Muscle of back (tissue), 11 donors: ENCODE data around the gene ZNF436. TPM values are rescaled to one million over a fixed set of nuclear protein-coding genes. Genes with fewer than 3 reads are reported as not detected.
"Not testable (repeated sequence)": the region's sequence is repeated elsewhere in the genome, so short reads cannot be mapped to it uniquely, and the experiment has no call there.

ENCODE experiments used
- DNase-seq, 3 donors: peaks; one replicate each; pipeline versions ENCODE4 v3.0.0 to v3.0.0-alpha.2; 2013
- polyA plus RNA-seq, 10 donors: library from polyadenylated mRNA; unstranded; fragments of 120-200 nt; gene quantifications; one replicate each; pipeline ENCODE4 v1.2.1, GENCODE V29; 2013; ENCODE audit not compliant: insufficient read length in 10 of 10

ZNF436 gene
- polyA plus RNA-seq, 10 donors: 34.2 to 63.3 (median 42.6) TPM

DNA sequence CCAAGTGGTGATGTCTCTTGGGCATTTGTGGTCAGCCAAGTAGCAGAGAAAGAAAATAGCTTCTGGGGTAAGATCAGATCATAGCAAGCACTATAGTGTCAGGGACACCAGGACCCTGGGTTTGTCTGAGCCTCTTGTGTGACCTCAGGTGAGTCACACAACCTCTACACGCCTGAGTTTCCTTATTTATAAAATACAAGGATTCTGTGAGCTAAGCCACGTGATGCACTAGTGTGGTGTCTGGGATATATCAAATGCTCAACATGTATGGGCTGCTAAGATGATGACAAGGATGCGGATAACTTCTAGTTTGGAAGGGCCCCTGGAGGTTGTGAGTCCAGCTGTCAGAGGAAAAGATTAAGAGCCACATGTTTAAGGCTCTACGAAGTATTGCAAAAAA lies 24.5 kb upstream of the ZNF436 start:
- DNase-seq: peak in 1 of 3 donors; percentile 74

GRCh38 chr1:23393706-23394105 lies 24.1 kb upstream of the ZNF436 start:
- DNase-seq: no peak

GRCh38 chr1:23392125-23392855 lies 22.7 kb upstream of the ZNF436 start:
- DNase-seq: no peak

GRCh38 chr1:23389837-23390321 lies 20.2 kb upstream of the ZNF436 start:
- no peak for DNase-seq

DNA sequence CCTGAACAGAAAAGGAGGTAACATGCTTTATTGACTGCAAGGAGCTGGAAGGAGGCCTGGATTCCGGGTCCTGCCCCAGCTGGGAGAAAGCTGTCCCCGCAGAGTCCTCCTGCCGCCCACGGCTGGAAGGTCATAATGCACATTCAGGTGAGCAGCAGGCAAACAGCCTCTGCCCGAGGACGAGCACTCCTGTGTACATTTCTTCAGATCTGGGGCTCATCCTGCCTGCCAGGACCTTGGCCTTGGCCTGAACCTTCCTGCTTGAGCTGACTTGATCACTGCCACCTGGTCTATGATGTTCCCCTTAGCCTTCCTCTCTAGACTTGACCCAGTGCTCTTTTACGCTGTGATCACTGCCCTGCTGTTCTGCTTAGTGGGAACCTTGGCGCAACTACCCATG lies 17.9 kb upstream of the ZNF436 start:
- DNase-seq: no peak

DNA sequence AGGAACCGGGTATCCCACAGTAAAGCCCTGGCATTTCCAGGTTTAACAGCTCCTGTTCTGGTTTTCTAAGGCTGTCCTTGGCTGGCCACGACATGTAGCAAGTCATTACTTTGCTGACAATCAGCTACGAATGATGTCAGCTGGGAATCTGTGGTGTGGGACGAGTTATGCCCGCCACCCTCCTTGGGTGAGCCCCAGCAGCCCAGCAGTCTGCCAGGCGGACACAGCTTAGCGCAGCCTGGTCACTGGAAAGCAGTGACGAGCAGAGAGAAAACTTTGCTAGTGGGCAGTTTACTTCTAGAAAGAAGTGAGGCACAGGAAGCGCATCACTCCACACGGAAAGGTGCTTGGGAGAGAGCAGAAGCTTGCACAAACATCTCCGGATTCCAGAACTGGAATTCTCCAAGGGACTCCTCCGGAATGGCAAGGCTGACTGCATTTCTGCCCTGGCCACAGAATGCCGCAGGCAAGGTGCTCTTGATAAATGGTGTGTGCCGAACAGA lies 15.5 kb upstream of the ZNF436 start:
- no peak for DNase-seq

DNA sequence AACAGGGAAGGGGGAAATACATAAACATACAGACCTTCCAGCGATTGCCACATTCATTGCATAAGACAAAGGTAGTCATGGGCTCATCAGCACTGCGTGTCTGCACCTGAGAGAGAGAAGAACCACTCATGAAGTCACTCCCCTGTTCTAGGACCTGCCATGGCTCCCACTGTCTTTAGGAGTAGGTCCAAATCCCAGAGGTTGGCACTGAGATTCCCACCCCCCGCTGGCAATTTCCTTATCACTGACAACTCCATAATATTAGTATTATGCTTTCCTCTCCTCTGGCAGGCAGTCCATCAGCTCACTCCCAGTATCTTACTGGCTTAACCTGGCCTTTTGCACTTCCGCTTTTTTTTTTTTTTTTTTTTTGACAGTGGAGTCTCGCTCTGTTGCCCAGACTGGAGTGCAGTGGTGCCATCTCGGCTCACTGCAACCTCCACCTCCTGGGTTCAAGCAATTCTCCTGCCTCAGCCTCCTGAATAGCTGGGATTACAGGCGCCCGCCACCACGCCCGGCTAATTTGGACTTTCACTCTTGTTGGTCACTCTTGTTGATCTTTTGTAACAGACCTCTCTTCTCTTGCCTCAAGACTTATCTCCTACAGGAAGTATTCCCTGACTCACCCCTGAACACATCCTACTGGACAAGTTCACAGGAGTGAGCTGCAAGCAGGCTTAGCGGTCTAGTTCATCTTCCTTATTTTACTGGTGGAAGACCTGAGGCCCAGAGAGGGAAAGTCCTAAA lies 14.8 kb upstream of the ZNF436 start:
- DNase-seq: no peak

DNA sequence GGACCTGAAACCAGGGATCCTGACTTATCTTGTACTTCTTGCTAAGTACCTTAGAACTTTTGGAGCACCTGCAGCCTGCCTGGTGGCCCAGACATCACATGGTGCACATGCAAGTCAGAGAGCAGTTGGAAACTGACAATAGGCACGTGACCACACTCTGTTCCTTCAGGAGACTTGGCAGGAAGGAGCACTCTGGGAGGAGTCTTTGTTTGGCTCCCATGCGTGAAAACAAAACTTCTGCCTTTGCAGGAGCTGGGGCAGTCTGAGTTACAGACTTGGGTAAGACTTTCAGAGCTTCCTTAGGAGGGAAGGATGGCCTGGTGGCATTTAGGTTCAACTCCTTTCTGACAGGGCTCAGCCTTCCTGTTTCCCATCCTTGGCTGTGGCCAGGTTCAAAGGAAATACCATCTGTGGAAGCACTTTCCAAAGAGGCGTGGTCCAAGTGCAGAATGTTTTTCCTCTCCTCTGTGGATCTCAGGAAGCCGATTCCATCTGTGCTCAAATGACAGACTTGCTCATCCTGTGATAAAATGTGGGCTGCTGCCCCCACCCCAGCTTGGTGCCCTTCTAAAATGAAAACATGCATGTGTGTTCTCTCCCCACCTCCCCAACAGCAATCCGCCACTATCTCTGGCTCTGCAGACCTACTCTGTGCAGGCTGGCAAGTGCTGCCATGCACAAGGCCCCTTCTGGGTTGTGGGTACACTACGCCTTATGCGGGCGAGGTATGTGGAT lies 14.1 kb upstream of the ZNF436 start:
- DNase-seq: peak in 1 of 3 donors; percentile 73

- no peak for DNase-seq
Measured at GRCh38 chr1:23381233-23381885, 11.7 kb upstream of the ZNF436 start.

DNA sequence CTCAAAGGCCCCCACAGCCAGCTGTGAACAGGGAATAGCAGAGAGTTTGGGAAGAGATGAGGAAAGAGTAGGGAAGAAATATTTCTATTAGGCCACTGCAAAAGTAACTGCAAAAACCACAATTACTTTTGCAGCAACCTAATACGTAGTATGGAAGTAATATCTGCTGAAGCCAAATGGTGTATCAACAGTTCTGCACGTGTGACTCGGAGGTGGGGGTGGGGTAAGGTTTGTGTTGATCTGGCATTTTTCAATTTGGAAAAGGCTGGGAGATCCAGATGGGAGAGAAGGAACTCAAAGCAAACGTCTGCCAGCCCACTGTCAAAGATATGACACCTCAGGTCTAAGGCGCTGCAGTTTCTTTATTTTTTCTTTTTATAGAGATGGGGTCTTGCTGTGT lies 11.1 kb upstream of the ZNF436 start:
- no peak for DNase-seq

- not testable (repeated sequence) for DNase-seq
Measured at GRCh38 chr1:23380236-23380635, 10.6 kb upstream of the ZNF436 start.

- no peak for DNase-seq
Measured at GRCh38 chr1:23376890-23377811, 7.5 kb upstream of the ZNF436 start.

DNA sequence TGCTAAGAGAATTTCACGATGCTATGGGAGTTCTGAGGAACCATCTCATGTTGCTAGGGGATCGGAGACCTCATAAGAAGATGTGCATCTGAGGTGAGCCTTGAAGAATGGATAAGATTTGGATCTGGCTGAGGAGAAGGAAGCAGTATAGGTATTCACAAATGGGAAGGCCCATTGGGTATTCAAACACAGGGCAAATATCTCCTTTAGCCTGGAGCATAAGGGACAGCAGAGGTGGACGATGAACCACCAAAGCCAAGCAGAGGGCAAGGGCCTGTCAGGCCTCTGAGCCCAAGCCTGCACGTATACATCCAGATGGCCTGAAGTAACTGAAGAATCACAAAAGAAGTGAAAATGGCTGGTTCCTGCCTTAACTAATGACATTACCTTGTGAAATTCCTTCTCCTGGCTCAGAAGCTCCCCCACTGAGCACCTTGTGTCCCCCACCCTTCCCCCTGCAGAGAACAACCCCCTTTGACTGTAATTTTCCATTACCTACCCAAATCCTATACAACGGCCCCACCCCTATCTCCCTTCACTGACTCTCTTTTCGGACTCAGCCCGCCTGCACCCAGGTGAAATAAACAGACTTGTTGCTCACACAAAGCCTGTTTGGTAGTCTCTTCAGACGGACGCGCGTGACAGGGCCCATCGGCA lies 4.6 kb upstream of the ZNF436 start:
- not testable (repeated sequence) for DNase-seq

GRCh38 chr1:23371987-23372880 lies 2.6 kb upstream of the ZNF436 start:
- DNase-seq: no peak

- peak in 2 of 3 donors; percentile 65 to 82 for DNase-seq
Measured at GRCh38 chr1:23370709-23371584, 1.3 kb upstream of the ZNF436 start.

GRCh38 chr1:23370330-23370708 lies 683 bp upstream of the ZNF436 start:
- DNase-seq: peak in 1 of 3 donors; percentile 64

- peak; percentile 92 to 97 (median 95) for DNase-seq
Measured at GRCh38 chr1:23368562-23369334, 888 bp downstream of the ZNF436 start.
